Testis (tissue), 3 donors: Measurements from ENCODE around the gene SHROOM3. TPM values are rescaled to one million over a fixed set of nuclear protein-coding genes. Genes with fewer than 3 reads are reported as not detected.

ENCODE experiments used
- DNase-seq: peaks from one replicate; pipeline ENCODE4 v3.0.0-alpha.2; 2019
- H3K27ac ChIP-seq, 2 donors: fragments of 200-600 bp; sonication (generic); one replicate each; pipeline ENCODE4 v1.5.1; 2019
- H3K27me3 ChIP-seq: fragments of 200-600 bp; sonication (generic); one replicate; pipeline ENCODE4 v1.5.1; 2019
- H3K36me3 ChIP-seq: fragments of 200-600 bp; sonication (generic); one replicate; pipeline ENCODE4 v1.5.1; 2017; ENCODE audit warnings: low read depth; ENCODE audit errors: missing control alignments
- H3K4me1 ChIP-seq: fragments of 200-600 bp; sonication (generic); one replicate; pipeline ENCODE4 v1.5.1; 2019
- H3K4me3 ChIP-seq, 2 donors: fragments of 200-600 bp; sonication (generic); one replicate each; pipeline ENCODE4 v1.5.1; 2017 to 2019
- H3K9me3 ChIP-seq: fragments of 200-600 bp; sonication (generic); one replicate; pipeline ENCODE4 v1.5.1; 2017
- POLR2A ChIP-seq: fragments of 450-650 bp; IDR thresholded peaks from one replicate; pipeline ENCODE4 v1.6.1; 2017; ENCODE audit warnings: antibody characterized with exemption, mild to moderate bottlenecking, moderate library complexity
- WGBS, 2 donors: methylation state at CpG; one replicate each; pipeline ENCODE4 v1.1.5; 2018; 5-methylcytosine and 5-hydroxymethylcytosine counted together
- intact Hi-C: fragments of 100-400 bp; cut with DNase I; formaldehyde crosslinking; loops from one replicate; pipeline ENCODE4 v1.15.1; 2023; ENCODE audit warnings: low total_unique reads
- polyA plus RNA-seq: library from polyadenylated mRNA; stranded (reverse); fragments of 350-450 nt; fragmentation: Illumina TruSeq; extraction: RNeasy Lipid Tissue Mini Kit (QIAGEN cat#74804); gene quantifications from one replicate; pipeline ENCODE4 v1.2.3, GENCODE V29; 2014; ENCODE audit warnings: low read depth, low replicate concordance; ENCODE audit not compliant: insufficient read depth
- total RNA-seq, 2 donors: library from RNA; depleted of rRNA; stranded (reverse); fragments of >200 nt; gene quantifications; one replicate each; pipeline ENCODE4 v1.2.3, GENCODE V29; 2016
- TF ChIP-seq, protein P1 (sequence below), 3 experiments: fragments of 450-650 bp in 2 of 3; fragments of 200-600 bp in 1 of 3; sonication (generic) in 1 of 3; IDR thresholded peaks; one replicate each; pipeline ENCODE4 v1.5.1; 2016 to 2019; ENCODE audit warnings: antibody characterized with exemption in 3 of 3, mild to moderate bottlenecking in 2 of 3, moderate library complexity in 1 of 3

SHROOM3 gene
- total and polyA plus RNA-seq, 3 donors from 2014 or later, result 3.9 to 7.2 (median 6.4) TPM

DNA sequence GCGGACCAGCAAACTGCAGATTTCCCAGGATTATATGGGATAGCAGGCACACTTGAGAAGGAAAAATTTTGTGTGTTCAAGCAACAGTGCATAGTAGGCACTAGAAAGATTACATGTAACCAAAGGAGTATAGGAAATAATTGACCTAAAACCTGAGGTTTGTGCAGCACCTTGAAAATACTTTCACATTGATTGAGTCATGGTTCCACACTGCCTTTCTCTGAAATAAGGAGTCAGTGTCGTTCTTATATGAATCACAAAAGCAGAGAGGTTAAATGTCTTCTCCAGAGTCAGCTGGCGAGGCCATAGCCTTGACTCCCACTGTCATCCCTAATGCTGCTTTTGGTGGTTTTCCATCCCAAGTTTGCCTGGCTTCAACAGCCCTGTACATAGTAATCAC is 324.0 kb downstream of the SHROOM3 start:
- Histone ChIP-seq H3K9me3 (no peaks in the 10 kb centered on the region), H3K36me3 (no peaks in the 10 kb centered on the region), H3K4me3 (no peak overlapping the region), H3K4me1 (peaks cover 8% of the 10 kb centered on the region), H3K27me3 (no peaks in the 10 kb centered on the region), H3K27ac (no peak overlapping the region)
- no peak for DNase-seq
- TF ChIP-seq, protein P1, sequence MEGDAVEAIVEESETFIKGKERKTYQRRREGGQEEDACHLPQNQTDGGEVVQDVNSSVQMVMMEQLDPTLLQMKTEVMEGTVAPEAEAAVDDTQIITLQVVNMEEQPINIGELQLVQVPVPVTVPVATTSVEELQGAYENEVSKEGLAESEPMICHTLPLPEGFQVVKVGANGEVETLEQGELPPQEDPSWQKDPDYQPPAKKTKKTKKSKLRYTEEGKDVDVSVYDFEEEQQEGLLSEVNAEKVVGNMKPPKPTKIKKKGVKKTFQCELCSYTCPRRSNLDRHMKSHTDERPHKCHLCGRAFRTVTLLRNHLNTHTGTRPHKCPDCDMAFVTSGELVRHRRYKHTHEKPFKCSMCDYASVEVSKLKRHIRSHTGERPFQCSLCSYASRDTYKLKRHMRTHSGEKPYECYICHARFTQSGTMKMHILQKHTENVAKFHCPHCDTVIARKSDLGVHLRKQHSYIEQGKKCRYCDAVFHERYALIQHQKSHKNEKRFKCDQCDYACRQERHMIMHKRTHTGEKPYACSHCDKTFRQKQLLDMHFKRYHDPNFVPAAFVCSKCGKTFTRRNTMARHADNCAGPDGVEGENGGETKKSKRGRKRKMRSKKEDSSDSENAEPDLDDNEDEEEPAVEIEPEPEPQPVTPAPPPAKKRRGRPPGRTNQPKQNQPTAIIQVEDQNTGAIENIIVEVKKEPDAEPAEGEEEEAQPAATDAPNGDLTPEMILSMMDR (IDR thresholded peaks at IDR 0.05), result no peak
- TF ChIP-seq POLR2A, result no peak
- WGBS, 2 donors, result 88 to 92% methylated on average over 3 of the region's 3 CpGs
- intact Hi-C loops, result no loop called here

DNA sequence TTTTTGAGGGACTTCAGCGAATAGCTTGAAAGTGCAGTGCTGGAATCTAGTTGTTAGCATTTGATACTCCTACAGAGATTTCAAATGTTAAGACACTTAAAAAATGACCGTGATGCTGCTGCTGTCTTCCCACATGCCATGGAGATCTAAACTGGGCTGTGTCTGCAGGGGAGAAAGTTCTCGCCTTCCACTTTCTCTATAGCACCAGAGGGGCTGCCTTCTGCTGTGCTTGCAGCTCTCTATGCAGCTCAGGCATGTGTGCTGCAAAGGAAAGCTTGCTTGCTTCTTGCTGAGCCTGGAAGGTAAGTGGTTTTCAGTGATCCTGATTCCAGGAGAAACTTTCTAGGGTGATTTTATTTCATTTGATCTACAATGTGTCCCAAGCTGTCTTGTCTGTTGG is 325.2 kb downstream of the SHROOM3 start:
- TF ChIP-seq POLR2A, result no peak
- no peaks in the 10 kb centered on the region for H3K9me3 ChIP-seq
- intact Hi-C loops, result no loop called here
- no peak overlapping the region for H3K4me3 ChIP-seq
- 91 to 92% methylated on average over 3 of the region's 3 CpGs for WGBS, 2 donors
- H3K27ac ChIP-seq, result no peak overlapping the region
- DNase-seq, result no peak
- H3K27me3 ChIP-seq, result no peaks in the 10 kb centered on the region
- no peaks in the 10 kb centered on the region for H3K36me3 ChIP-seq
- peaks cover 8% of the 10 kb centered on the region for H3K4me1 ChIP-seq

DNA sequence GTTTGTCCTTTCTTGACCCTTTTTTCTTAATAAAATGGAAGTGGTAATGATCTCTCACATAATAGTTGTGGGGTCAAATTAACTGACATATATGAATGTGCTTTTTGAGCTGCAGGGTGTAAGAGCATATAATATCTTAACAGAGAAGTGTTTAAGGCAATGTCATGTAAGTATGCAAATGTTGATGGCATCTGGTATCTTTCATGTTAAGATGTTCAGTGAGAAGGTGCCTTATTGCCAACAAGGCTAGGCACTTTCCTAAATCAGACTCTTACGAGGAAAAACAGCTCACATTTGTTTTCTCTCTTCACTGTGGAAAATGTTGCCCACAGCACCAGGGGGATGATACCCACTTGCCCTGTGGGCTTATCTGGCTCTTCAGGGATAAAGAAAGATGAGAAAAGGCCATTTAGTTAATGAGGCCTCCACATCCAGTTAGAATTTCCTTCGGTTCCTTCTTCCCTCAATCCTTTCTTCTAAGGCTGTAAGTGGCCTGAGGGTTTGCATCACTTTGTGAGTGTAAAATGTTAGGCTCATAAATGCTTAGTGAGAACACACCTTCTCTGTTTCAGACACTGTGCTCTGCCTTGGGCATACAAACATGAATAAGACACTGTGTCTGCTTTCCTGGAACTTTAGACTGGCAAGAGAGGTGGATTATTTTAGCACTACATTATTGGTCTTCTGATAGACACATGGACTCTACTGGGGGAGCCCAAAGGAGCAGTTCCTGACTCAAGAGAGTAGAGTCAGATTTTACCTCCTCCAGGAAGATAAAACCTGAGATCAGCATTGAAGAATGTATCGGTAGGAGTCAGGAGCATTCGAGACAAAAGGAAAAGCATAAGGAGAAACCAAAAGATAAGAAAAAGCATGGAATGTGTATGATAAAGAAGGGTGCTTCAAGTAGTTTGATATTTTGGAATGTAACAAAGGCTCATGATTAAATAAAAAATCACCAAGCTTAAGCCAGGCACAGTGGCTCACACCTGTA is 327.4 kb downstream of the SHROOM3 start:
- no peaks in the 10 kb centered on the region for H3K36me3 ChIP-seq
- TF ChIP-seq, protein P1 (IDR thresholded peaks at IDR 0.05), result no peak
- no peak for TF ChIP-seq POLR2A
- no peaks in the 10 kb centered on the region for H3K9me3 ChIP-seq
- H3K4me3 ChIP-seq, result no peak overlapping the region
- intact Hi-C loops, result no loop called here
- no peak for DNase-seq
- no peaks in the 10 kb centered on the region for H3K27me3 ChIP-seq
- whole genome bisulfite sequencing, 2 donors, result 83 to 94% methylated on average over 4 of the region's 4 CpGs
- no peak overlapping the region for H3K27ac ChIP-seq
- peaks cover 8% of the 10 kb centered on the region for H3K4me1 ChIP-seq

DNA sequence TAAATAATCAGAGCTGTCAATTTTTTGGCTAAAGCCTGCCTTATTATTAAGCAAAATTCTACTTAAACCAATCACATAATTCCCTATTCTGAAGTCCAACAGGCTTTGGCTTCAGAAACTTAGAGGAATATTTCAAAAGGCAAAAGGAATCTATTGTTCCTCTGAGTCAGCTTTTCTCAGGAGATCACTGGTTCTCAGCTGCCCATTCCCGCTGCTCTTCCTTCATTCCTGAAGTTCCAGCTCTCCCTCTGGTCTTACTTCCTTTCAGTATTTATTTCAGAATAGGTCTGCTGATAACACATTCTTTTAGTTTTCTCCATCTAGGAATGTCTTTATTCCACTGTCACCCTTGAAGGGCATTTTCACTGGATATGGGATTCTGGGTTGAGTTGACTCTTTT is 329.2 kb downstream of the SHROOM3 start:
- Histone ChIP-seq H3K9me3 (no peaks in the 10 kb centered on the region), H3K27ac (no peak overlapping the region), H3K4me3 (no peak overlapping the region), H3K36me3 (no peaks in the 10 kb centered on the region), H3K27me3 (no peaks in the 10 kb centered on the region), H3K4me1 (no peaks in the 10 kb centered on the region)
- no peak for DNase-seq
- TF ChIP-seq, protein P1 (IDR thresholded peaks at IDR 0.05), result no peak
- TF ChIP-seq POLR2A, result no peak
- 70 to 72% methylated on average over 1 of the region's 1 CpG for WGBS, 2 donors
- intact Hi-C loops, result no loop called here

DNA sequence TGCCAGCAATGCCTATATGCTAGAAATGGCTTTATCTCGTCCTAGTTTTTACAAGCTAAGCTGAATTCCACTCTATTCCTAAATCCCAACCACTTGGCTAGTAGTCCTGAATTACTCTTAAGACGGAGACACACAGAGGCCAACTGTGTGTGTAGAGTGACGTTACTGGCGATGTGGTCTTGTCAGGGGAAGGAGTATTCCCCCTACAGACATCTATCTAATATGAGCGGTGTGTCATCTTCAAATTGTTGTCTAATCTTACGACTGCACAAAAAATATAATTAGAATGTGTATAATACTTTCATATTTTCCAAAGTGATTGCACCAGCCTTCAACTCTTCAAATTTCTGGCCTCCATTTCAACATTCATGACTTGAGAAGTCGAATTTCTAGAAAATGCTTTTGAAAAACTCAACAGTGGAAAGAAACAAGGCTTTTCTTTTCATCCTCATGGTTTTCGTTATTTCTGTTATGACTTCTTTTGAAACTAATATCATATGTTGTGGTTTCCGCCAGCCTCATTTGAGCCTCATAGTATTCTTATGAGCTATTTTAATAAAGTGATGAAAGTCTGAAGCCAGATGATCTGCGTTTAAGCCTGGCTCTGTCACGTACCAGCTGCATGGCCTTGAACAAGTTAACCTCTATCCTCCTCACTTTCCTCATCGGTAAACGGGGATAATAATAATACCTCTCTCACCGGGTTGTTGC is 330.6 kb downstream of the SHROOM3 start:
- intact Hi-C loops, result no loop called here
- H3K36me3 ChIP-seq, result no peaks in the 10 kb centered on the region
- H3K4me1 ChIP-seq, result no peaks in the 10 kb centered on the region
- H3K9me3 ChIP-seq, result no peaks in the 10 kb centered on the region
- no peaks in the 10 kb centered on the region for H3K27me3 ChIP-seq
- no peak overlapping the region for H3K27ac ChIP-seq
- H3K4me3 ChIP-seq, result no peak overlapping the region
- WGBS, 2 donors, result 82 to 85% methylated on average over 14 of the region's 14 CpGs
- TF ChIP-seq, protein P1 (IDR thresholded peaks at IDR 0.05), result no peak
- no peak for TF ChIP-seq POLR2A
- no peak for DNase-seq
